Muscle of leg (tissue), 11 donors: Measurements from ENCODE around the gene USF2. TPM values are rescaled to one million over a fixed set of nuclear protein-coding genes. Genes with fewer than 3 reads are reported as not detected.
A peak's percentile ranks its signal among the peaks of the same experiment; 100 is the strongest.

Source experiments
- DNase-seq: peaks from one replicate; pipeline ENCODE4 v3.0.0; 2013
- H3K27ac ChIP-seq: one replicate; pipeline ENCODE4 v1.5.1; 2013; ENCODE audit warnings: mild to moderate bottlenecking, low read length, control low read depth
- H3K27me3 ChIP-seq: one replicate; pipeline ENCODE4 v1.6.1; 2013; ENCODE audit warnings: low read length; ENCODE audit not compliant: control insufficient read depth, insufficient read depth
- H3K36me3 ChIP-seq: one replicate; pipeline ENCODE4 v1.6.1; 2013; ENCODE audit warnings: low read length; ENCODE audit not compliant: control insufficient read depth, insufficient read depth
- H3K4me1 ChIP-seq: one replicate; pipeline ENCODE4 v1.6.1; 2013; ENCODE audit warnings: low read length; ENCODE audit not compliant: control insufficient read depth, insufficient read depth
- H3K4me3 ChIP-seq: one replicate; pipeline ENCODE4 v1.5.1; 2013; ENCODE audit warnings: low read length, control low read depth
- H3K9me3 ChIP-seq: replicated peaks from 2 replicates; pipeline ENCODE4 v1.6.1; 2013; ENCODE audit warnings: low read depth, low read length; ENCODE audit not compliant: control insufficient read depth
- WGBS: methylation state at CpG from one replicate; pipeline ENCODE4 v1.1.5; 2013; ENCODE audit warnings: missing lambda C conversion rate; ENCODE audit not compliant: insufficient coverage; 5-methylcytosine and 5-hydroxymethylcytosine counted together
- polyA plus RNA-seq, 8 donors: library from polyadenylated mRNA; unstranded; fragments of 120-200 nt; gene quantifications; one replicate each; pipeline versions ENCODE4 v1.2.1 to v1.2.3, GENCODE V29; 2013; ENCODE audit warnings: inconsistent platforms in 1 of 8, low replicate concordance in 1 of 8; ENCODE audit not compliant: insufficient read length in 8 of 8, insufficient read depth in 1 of 8
- total RNA-seq: library from RNA; stranded (reverse); fragments of 120-200 nt; gene quantifications from one replicate; pipeline ENCODE4 v1.2.4, GENCODE V29; 2013

The USF2 gene
- total and polyA plus RNA-seq, 9 donors: 44.9 to 132 (median 107) TPM

DNA sequence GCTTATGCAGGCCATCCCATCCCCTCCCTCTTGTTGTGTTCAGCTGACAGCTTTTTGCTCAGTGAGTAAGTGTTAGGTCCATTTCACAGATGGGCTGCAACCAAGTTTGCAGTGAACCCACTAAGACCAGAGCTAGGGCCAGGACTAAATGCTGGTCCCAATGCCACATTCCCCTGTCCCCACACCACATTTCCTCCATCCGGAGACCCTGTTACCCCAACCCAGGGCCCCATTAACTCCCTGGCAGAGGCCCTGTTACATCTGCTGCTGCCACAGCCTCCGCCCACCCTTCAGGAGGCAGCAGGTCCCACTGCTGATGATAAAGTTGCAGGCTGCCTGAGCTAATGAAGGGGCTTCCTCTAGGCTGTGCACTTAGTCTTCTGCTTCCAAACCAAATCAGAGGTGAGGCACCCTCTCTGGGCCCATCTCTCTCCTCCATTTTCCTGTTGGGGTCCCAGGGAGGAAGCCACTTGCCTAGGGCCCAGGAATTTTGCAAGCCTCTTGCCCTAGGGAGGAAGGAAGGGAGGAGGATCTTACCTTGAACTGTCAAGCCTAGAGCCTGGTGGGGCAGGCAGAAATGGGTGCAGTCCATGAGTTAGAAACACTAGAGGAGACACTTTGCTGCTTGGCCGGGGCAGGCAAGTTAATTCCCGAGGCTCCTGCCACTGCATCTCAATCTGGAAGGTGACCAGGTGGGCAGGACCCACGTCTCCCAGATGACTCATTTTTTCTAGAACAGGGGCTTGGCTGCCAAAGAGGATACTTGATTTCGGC lies 3.4 kb upstream of the USF2 start:
- H3K4me3 ChIP-seq: no peak overlapping the region
- DNase-seq: no peak
- no peak overlapping the region for H3K27ac ChIP-seq
- peaks cover 4% of the 10 kb centered on the region for H3K27me3 ChIP-seq
- H3K36me3 ChIP-seq: peaks cover 9% of the 10 kb centered on the region
- 31% methylated on average over 4 of the region's 6 CpGs for WGBS
- no peaks in the 10 kb centered on the region for H3K9me3 ChIP-seq
- H3K4me1 ChIP-seq: peaks cover 34% of the 10 kb centered on the region

DNA sequence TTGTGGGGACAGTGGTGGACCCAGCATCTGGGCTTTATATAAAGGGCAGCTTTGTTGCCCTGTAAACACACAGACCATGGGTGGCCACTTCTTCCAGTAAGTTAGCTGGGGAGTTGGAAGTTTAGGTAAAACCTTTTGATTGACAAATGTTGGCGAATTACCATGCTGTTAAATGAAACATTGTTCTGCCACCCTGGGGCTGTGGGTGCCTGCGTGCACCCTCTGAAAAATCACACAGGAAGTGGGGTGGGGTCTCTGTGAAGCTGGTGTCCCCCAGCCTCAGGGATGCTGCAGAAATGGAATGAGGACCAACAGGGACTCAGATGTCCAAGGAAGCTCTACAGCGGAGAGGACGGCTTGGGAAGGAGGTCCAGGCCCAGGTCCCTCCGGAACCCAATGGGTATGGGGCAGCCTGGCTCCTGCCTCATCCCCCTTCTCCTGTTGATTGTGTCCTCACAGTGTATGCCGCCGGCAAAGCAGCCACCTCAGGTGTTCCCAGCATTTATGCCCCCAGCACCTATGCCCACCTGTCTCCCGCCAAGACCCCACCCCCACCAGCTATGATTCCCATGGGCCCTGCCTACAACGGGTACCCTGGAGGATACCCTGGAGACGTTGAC lies 2.8 kb upstream of the USF2 start:
- Histone ChIP-seq H3K27me3 (peaks cover 4% of the 10 kb centered on the region), H3K27ac (no peak overlapping the region), H3K4me3 (no peak overlapping the region), H3K4me1 (peaks cover 34% of the 10 kb centered on the region), H3K9me3 (no peaks in the 10 kb centered on the region), H3K36me3 (peaks cover 16% of the 10 kb centered on the region)
- WGBS: 84% methylated on average over 9 of the region's 10 CpGs
- no peak for DNase-seq

DNA sequence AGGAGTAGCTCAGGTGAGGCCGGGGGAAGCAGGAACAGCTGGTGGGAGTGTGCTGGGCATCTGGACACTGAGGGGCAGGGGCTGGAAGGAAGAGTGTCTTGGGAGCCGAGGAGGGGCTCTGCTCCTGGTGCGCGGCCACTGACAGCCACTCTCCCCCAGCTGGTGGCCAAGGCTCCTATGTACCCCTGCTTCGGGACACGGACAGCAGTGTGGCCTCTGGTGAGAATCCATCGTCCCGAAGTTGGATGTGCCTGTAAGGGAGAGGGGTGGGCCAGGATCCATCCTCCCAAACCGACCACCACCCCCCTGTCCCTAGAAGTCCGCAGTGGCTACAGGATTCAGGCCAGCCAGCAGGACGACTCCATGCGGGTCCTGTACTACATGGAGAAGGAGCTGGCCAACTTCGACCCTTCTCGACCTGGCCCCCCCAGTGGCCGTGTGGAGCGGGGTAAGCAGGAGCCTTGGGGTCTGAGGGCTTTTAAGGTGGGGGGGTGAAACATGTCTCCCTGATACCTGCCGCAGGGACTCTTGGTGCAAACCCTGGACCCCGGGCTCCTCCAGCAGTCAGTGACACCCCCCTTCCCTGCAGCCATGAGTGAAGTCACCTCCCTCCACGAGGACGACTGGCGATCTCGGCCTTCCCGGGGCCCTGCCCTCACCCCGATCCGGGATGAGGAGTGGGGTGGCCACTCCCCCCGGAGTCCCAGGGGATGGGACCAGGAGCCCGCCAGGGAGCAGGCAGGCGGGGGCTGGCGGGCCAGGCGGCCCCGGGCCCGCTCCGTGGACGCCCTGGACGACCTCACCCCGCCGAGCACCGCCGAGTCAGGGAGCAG lies 2.0 kb upstream of the USF2 start:
- no peaks in the 10 kb centered on the region for H3K9me3 ChIP-seq
- peak overlapping the region; percentile 93 for H3K27ac ChIP-seq
- H3K4me1 ChIP-seq: peaks cover 34% of the 10 kb centered on the region
- peaks cover 23% of the 10 kb centered on the region for H3K36me3 ChIP-seq
- DNase-seq: peak; percentile 52
- peak overlapping the region; percentile 89 for H3K4me3 ChIP-seq
- peaks cover 4% of the 10 kb centered on the region for H3K27me3 ChIP-seq
- WGBS: 13% methylated on average over 12 of the region's 39 CpGs

DNA sequence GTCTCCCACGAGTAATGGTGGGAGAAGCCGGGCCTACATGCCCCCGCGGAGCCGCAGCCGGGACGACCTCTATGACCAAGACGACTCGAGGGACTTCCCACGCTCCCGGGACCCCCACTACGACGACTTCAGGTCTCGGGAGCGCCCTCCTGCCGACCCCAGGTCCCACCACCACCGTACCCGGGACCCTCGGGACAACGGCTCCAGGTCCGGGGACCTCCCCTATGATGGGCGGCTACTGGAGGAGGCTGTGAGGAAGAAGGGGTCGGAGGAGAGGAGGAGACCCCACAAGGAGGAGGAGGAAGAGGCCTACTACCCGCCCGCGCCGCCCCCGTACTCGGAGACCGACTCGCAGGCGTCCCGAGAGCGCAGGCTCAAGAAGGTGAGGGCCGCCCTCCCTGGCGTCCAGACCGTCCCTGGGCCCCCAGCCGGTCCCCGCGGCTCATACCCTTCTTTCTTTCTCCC lies 1.4 kb upstream of the USF2 start:
- Histone ChIP-seq H3K4me3 (peak overlapping the region; percentile 89), H3K4me1 (peaks cover 34% of the 10 kb centered on the region), H3K9me3 (no peaks in the 10 kb centered on the region), H3K36me3 (peaks cover 29% of the 10 kb centered on the region), H3K27ac (peak overlapping the region; percentile 93), H3K27me3 (peaks cover under 1% of the 10 kb centered on the region)
- 0% methylated on average over 21 of the region's 40 CpGs for WGBS
- peak; percentile 75 for DNase-seq

DNA sequence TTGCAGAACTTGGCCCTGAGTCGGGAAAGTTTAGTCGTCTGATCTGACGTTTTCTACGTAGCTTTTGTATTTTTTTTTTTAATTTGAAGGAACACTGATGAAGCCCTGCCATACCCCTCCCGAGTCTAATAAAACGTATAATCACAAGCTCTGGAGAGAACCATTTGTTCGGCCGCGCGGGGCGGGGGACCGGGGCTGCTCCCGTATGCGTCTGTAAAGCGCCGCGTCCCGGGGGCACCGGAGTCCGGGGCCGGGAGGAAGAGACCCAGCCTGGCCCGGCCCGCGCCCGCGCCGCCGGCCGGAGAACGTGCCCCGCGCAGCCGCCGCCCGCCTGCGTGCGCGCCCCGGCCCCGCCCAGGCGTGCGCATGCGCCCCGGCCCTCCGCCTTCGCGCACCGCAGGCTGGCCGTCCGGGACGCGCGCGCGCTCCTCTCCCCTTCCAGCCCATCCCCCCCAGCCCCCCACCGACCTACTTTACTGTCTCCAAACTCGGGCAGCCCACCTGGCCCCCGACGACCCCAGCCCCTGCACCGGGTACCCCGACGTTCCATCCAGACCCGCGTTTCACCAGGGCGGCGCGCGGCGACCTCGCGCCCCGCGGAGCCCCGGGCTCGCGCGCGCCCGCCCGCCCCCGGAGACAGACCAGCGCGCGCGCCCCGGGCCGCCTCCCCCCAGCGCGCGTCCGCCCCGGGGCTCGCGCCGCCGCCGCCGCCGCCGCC lies 785 bp upstream of the USF2 start:
- WGBS: under 1% methylated on average over 90 of the region's 100 CpGs
- H3K4me1 ChIP-seq: peaks cover 34% of the 10 kb centered on the region

DNA sequence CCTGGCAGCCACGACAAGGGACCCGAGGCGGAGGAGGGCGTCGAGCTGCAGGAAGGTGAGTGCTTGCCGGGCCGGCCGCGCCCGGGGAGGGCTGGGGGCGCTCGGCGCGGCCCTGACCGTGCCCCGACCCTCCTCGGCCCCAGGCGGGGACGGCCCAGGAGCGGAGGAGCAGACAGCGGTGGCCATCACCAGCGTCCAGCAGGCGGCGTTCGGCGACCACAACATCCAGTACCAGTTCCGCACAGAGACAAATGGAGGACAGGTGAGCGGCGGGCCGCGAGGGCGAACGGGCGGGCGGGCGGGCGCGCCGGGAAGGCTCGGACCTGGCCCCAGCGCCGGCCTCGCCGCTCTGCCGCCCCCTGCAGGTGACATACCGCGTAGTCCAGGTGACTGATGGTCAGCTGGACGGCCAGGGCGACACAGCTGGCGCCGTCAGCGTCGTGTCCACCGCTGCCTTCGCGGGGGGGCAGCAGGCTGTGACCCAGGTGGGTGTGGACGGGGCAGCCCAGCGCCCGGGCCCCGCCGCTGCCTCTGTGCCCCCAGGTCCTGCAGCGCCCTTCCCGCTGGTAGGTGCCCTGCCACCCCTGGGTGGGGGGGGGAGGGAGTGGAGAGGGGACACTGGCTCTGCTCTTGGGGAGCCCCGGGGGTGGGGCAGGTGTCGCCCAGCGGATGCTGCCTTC lies 816 bp downstream of the USF2 start:
- H3K9me3 ChIP-seq: no peaks in the 10 kb centered on the region
- 2% methylated on average over 55 of the region's 66 CpGs for WGBS
- peaks cover 49% of the 10 kb centered on the region for H3K36me3 ChIP-seq
- peak overlapping the region; percentile 29 for H3K4me3 ChIP-seq
- H3K27me3 ChIP-seq: no peaks in the 10 kb centered on the region
- peaks cover 27% of the 10 kb centered on the region for H3K4me1 ChIP-seq
- DNase-seq: peak; percentile 92
- H3K27ac ChIP-seq: peak overlapping the region; percentile 13

More for the DNA sequence above, 785 bp upstream of the USF2 start:
- Histone ChIP-seq H3K36me3 (peaks cover 34% of the 10 kb centered on the region), H3K9me3 (no peaks in the 10 kb centered on the region), H3K27me3 (no peaks in the 10 kb centered on the region), H3K27ac (peak overlapping the region; percentile 93), H3K4me3 (peak overlapping the region; percentile 89)
- peak; percentile 92 for DNase-seq

DNA sequence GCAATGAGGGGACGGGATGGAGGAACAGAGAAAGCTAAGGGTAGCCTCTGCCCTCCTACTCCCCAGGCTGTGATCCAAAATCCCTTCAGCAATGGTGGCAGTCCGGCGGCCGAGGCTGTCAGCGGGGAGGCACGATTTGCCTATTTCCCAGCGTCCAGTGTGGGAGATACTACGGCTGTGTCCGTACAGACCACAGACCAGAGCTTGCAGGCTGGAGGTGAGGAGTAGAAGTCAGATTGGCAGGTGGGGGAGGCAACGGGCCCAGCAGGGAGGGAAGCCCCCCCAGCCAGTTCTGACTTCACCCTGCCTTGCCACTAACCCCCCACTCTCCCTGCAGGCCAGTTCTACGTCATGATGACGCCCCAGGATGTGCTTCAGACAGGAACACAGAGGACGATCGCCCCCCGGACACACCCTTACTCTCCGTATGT lies 1.6 kb downstream of the USF2 start:
- Histone ChIP-seq H3K9me3 (no peaks in the 10 kb centered on the region), H3K27me3 (no peaks in the 10 kb centered on the region), H3K27ac (no peak overlapping the region), H3K36me3 (peaks cover 52% of the 10 kb centered on the region), H3K4me3 (no peak overlapping the region), H3K4me1 (peaks cover 19% of the 10 kb centered on the region)
- WGBS: 95% methylated on average over 10 of the region's 16 CpGs
- DNase-seq: no peak

DNA sequence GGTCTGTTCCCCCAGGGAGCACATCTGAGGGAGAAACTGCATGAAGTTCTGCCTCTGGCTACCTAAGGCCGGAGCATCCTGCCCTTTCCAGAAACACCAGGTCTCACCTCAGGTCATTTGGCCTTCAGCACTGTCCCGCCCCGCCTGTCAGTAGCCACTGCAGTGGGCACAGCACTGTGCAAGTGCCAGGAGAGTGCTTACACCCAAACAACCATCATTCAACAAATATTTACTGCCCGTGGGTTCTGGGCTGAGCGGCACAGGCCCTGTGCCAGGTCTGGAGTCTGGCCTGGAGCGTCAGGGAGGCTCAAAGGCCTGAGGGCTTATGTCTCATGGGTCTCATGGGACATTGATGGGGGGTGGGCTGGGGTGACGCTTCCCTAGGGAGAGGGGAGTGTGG lies 2.8 kb downstream of the USF2 start:
- Histone ChIP-seq H3K9me3 (no peaks in the 10 kb centered on the region), H3K27me3 (no peaks in the 10 kb centered on the region), H3K4me3 (no peak overlapping the region), H3K4me1 (peaks cover 11% of the 10 kb centered on the region), H3K36me3 (peaks cover 56% of the 10 kb centered on the region), H3K27ac (no peak overlapping the region)
- 88% methylated on average over 7 of the region's 7 CpGs for WGBS
- DNase-seq: no peak

DNA sequence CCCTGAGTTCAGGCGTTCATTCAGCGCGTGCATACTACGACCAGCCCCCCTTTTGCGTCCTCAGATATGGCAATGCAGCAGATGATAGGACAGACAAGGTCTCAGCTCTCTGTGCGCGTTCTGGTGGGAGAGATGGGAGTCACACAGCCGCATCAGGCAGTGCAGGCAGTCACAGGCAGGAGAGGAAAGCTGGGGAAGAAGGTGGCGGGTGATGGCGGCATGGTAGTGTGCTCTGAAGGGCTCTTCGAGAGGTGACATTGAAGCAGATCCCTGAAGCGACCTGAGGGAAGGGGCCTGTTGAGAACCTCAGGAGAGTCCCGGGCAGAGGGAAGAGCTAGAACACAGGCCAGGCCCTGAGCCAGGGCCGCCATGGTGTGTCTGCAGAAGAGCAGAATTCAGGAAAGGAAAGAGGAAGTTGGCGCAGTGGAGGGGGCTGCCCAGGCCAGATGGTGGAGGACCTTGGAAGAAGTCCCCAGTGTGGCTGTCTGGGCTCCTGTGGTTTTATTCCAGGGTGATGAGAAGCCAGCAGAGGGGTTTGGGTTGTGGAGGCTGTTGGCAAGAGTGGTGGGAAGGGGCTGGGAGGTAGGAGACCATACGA lies 3.5 kb downstream of the USF2 start:
- DNase-seq: peak; percentile 53
- peaks cover 6% of the 10 kb centered on the region for H3K4me1 ChIP-seq
- WGBS: 88% methylated on average over 15 of the region's 16 CpGs
- no peak overlapping the region for H3K4me3 ChIP-seq
- no peaks in the 10 kb centered on the region for H3K9me3 ChIP-seq
- no peak overlapping the region for H3K27ac ChIP-seq
- H3K36me3 ChIP-seq: peaks cover 63% of the 10 kb centered on the region
- H3K27me3 ChIP-seq: no peaks in the 10 kb centered on the region
